ENCODE data around the gene PLA2G3. TPM values are rescaled to one million over a fixed set of nuclear protein-coding genes. Genes with fewer than 3 reads are reported as not detected.

The PLA2G3 gene
- total RNA-seq, 1 experiment from 2014 or later: not detected

- Mint-ChIP-seq H3K27me3 (ENCODE audit: insufficient read depth, unreplicated experiment) (peaks cover 3% of the 10 kb centered on the region), H3K36me3 (ENCODE audit: insufficient read depth, unreplicated experiment) (no peaks in the 10 kb centered on the region), H3K4me1 (ENCODE audit: low read depth, unreplicated experiment) (no peaks in the 10 kb centered on the region), H3K27ac (ENCODE audit: unreplicated experiment) (no peak overlapping the region), H3K4me3 (ENCODE audit: unreplicated experiment) (no peak overlapping the region), H3K9me3 (ENCODE audit: unreplicated experiment) (no peaks in the 10 kb centered on the region)
- TF ChIP-seq, protein P1, sequence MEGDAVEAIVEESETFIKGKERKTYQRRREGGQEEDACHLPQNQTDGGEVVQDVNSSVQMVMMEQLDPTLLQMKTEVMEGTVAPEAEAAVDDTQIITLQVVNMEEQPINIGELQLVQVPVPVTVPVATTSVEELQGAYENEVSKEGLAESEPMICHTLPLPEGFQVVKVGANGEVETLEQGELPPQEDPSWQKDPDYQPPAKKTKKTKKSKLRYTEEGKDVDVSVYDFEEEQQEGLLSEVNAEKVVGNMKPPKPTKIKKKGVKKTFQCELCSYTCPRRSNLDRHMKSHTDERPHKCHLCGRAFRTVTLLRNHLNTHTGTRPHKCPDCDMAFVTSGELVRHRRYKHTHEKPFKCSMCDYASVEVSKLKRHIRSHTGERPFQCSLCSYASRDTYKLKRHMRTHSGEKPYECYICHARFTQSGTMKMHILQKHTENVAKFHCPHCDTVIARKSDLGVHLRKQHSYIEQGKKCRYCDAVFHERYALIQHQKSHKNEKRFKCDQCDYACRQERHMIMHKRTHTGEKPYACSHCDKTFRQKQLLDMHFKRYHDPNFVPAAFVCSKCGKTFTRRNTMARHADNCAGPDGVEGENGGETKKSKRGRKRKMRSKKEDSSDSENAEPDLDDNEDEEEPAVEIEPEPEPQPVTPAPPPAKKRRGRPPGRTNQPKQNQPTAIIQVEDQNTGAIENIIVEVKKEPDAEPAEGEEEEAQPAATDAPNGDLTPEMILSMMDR (IDR thresholded peaks at IDR 0.05; ENCODE audit: insufficient read depth in 1 of 2, low read depth in 1 of 2, low read length in 1 of 2, severe bottlenecking in 1 of 2, unreplicated experiment in 1 of 2): no peak
- Histone ChIP-seq H3K36me3 (ENCODE audit: control insufficient read depth, insufficient read depth, low read length) (no peaks in the 10 kb centered on the region), H3K4me1 (no peaks in the 10 kb centered on the region), H3K27me3 (replicated peaks; ENCODE audit: control insufficient read depth, insufficient read depth, low read length) (no peaks in the 10 kb centered on the region), H3K9me3 (no peaks in the 10 kb centered on the region), H3K4me3 (ENCODE audit: low read depth, low read length) (no peak overlapping the region)
- ChIA-PET POLR2A (no interaction called here), CTCF (no interaction called here)
- intact Hi-C loops (cut with micrococcal nuclease; ENCODE audit: unreplicated experiment): no loop called here
- DNase-seq: no peak
- no TSS peak for BruUV-seq (replicated peaks)
Observed at GRCh38 chr22:31138126-31138525, 2.2 kb downstream of the PLA2G3 start.

GRCh38 chr22:31137721-31138120, 2.6 kb downstream of the PLA2G3 start:
- no peaks in the 10 kb centered on the region for H3K4me1 ChIP-seq
- no peaks in the 10 kb centered on the region for H3K36me3 Mint-ChIP-seq (ENCODE audit: insufficient read depth, unreplicated experiment)
- intact Hi-C loops (cut with micrococcal nuclease; ENCODE audit: unreplicated experiment): no loop called here
- no peaks in the 10 kb centered on the region for H3K9me3 ChIP-seq
- TF ChIP-seq, protein P1 (IDR thresholded peaks at IDR 0.05; ENCODE audit: insufficient read depth in 1 of 2, low read depth in 1 of 2, low read length in 1 of 2, severe bottlenecking in 1 of 2, unreplicated experiment in 1 of 2): no peak
- no peaks in the 10 kb centered on the region for H3K36me3 ChIP-seq (ENCODE audit: control insufficient read depth, insufficient read depth, low read length)
- no TSS peak for BruUV-seq (replicated peaks)
- ChIA-PET CTCF (no interaction called here), POLR2A (no interaction called here)
- H3K9me3 Mint-ChIP-seq (ENCODE audit: unreplicated experiment): no peaks in the 10 kb centered on the region
- DNase-seq: no peak
- no peak overlapping the region for H3K4me3 Mint-ChIP-seq (ENCODE audit: unreplicated experiment)
- H3K4me3 ChIP-seq (ENCODE audit: low read depth, low read length): no peak overlapping the region
- H3K27ac Mint-ChIP-seq (ENCODE audit: unreplicated experiment): no peak overlapping the region
- H3K27me3 ChIP-seq (replicated peaks; ENCODE audit: control insufficient read depth, insufficient read depth, low read length): no peaks in the 10 kb centered on the region
- peaks cover 3% of the 10 kb centered on the region for H3K27me3 Mint-ChIP-seq (ENCODE audit: insufficient read depth, unreplicated experiment)
- H3K4me1 Mint-ChIP-seq (ENCODE audit: low read depth, unreplicated experiment): no peaks in the 10 kb centered on the region

DNA sequence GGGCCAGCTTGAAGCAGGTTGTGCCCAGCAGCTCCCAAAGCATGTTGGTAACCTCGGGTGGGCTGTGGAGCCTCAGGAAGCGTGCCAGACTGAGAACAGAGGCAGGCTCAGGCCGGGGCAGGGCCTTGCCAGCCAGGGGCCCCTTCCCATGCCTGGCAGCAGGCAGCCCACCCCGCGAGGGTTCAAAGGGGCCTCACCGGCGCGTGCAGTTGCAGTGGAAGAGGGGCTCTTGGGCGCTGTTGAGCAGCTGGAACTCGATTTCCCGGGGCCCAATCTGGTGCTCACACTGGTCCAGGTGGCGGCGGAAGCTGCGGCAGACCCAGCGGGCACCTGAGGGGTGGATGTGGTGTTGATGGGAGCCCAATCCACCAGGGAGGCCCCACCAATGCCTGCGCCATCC, 3.6 kb downstream of the PLA2G3 start:
- Mint-ChIP-seq H3K9me3 (ENCODE audit: unreplicated experiment) (no peaks in the 10 kb centered on the region), H3K27me3 (ENCODE audit: insufficient read depth, unreplicated experiment) (peaks cover 3% of the 10 kb centered on the region), H3K36me3 (ENCODE audit: insufficient read depth, unreplicated experiment) (no peaks in the 10 kb centered on the region), H3K4me3 (ENCODE audit: unreplicated experiment) (no peak overlapping the region), H3K4me1 (ENCODE audit: low read depth, unreplicated experiment) (no peaks in the 10 kb centered on the region), H3K27ac (ENCODE audit: unreplicated experiment) (no peak overlapping the region)
- POLR2A ChIA-PET: no interaction called here
- BruUV-seq (replicated peaks): no TSS peak
- Histone ChIP-seq H3K4me1 (no peaks in the 10 kb centered on the region), H3K9me3 (no peaks in the 10 kb centered on the region), H3K4me3 (ENCODE audit: low read depth, low read length) (no peak overlapping the region), H3K27me3 (replicated peaks; ENCODE audit: control insufficient read depth, insufficient read depth, low read length) (no peaks in the 10 kb centered on the region), H3K36me3 (ENCODE audit: control insufficient read depth, insufficient read depth, low read length) (no peaks in the 10 kb centered on the region)
- CTCF ChIA-PET: no interaction called here
- TF ChIP-seq, protein P1 (IDR thresholded peaks at IDR 0.05; ENCODE audit: insufficient read depth in 1 of 2, low read depth in 1 of 2, low read length in 1 of 2, severe bottlenecking in 1 of 2, unreplicated experiment in 1 of 2): no peak
- intact Hi-C loops (cut with micrococcal nuclease; ENCODE audit: unreplicated experiment): no loop called here
- no peak for DNase-seq

Data from Caco-2 (cell line).